Peyer's patch (tissue), 4 donors: ENCODE data around the gene DRGX.

Experiments
- CTCF ChIP-seq, 6 experiments: fragments of 450-650 bp in 4 of 6; fragments of 200-600 bp in 2 of 6; sonication (generic) in 1 of 6; IDR thresholded peaks; one replicate each; pipeline ENCODE4 v1.5.1; 2017 to 2019; ENCODE audit warnings: antibody characterized with exemption in 6 of 6, mild to moderate bottlenecking in 3 of 6, moderate library complexity in 1 of 6
- POLR2A ChIP-seq, 2 donors: fragments of 450-650 bp; IDR thresholded peaks; one replicate each; pipeline ENCODE4 v1.5.1; 2017; ENCODE audit warnings: antibody characterized with exemption in 2 of 2, mild to moderate bottlenecking in 2 of 2, moderate library complexity in 2 of 2

DNA sequence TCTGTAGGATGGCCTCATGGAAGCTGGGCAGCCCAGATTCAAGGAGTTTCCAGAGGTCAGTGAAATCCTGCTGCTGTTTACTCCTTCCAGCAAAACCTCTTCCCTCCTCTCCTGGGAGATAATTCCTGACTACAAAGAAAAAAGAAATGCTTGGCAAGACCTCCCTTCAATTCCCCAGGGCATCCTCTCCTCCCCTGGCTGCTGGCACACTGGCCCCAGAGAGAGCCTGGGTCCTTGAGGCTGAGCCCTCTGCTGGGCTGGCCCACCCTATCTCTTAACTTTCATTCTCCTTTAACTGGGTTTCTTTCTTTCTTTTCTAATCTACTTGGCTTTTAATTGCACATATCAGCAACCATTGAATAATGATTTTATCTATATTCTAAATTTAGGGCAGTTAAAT lies 7.7 kb downstream of the DRGX start:
- TF ChIP-seq POLR2A (IDR thresholded peaks at IDR 0.05) (no peak), CTCF (IDR thresholded peaks at IDR 0.05) (no peak)
